IPS-18a (cell line): ENCODE data around the gene GALNS.
"Not testable (repeated sequence)": the region's sequence is repeated elsewhere in the genome, so short reads cannot be mapped to it uniquely, and the experiment has no call there.

Source experiments
- H3K27ac ChIP-seq: one replicate; pipeline ENCODE4 v1.5.1; 2013; ENCODE audit warnings: low read length
- H3K27me3 ChIP-seq: one replicate; pipeline ENCODE4 v1.6.1; 2013; ENCODE audit warnings: mild to moderate bottlenecking, low read length; ENCODE audit not compliant: control insufficient read depth, insufficient read depth
- H3K36me3 ChIP-seq: one replicate; pipeline ENCODE4 v1.6.1; 2013; ENCODE audit warnings: low read depth, low read length; ENCODE audit not compliant: control insufficient read depth
- H3K4me1 ChIP-seq: one replicate; pipeline ENCODE4 v1.6.1; 2013; ENCODE audit warnings: low read depth, low read length; ENCODE audit not compliant: control insufficient read depth
- H3K4me3 ChIP-seq: one replicate; pipeline ENCODE4 v1.5.1; 2013; ENCODE audit warnings: low read length
- H3K9ac ChIP-seq: one replicate; pipeline ENCODE4 v1.6.1; 2013; ENCODE audit warnings: mild to moderate bottlenecking, low read length, moderate library complexity
- H3K9me3 ChIP-seq: one replicate; pipeline ENCODE4 v1.6.1; 2013; ENCODE audit warnings: low read depth, low read length; ENCODE audit not compliant: control insufficient read depth

GALNS gene

GRCh38 chr16:88896238-88897070, 39.7 kb upstream of the GALNS start:
- no peaks in the 10 kb centered on the region for H3K9me3 ChIP-seq
- H3K36me3 ChIP-seq: no peaks in the 10 kb centered on the region
- no peak overlapping the region for H3K9ac ChIP-seq
- no peaks in the 10 kb centered on the region for H3K4me1 ChIP-seq
- no peak overlapping the region for H3K27ac ChIP-seq
- no peaks in the 10 kb centered on the region for H3K27me3 ChIP-seq
- H3K4me3 ChIP-seq: no peak overlapping the region

GRCh38 chr16:88895335-88895734, 38.6 kb upstream of the GALNS start:
- no peaks in the 10 kb centered on the region for H3K27me3 ChIP-seq

GRCh38 chr16:88894681-88895300, 38.0 kb upstream of the GALNS start:
- Histone ChIP-seq H3K4me3 (no peak overlapping the region), H3K4me1 (no peaks in the 10 kb centered on the region), H3K27me3 (no peaks in the 10 kb centered on the region), H3K9ac (no peak overlapping the region), H3K9me3 (no peaks in the 10 kb centered on the region), H3K27ac (no peak overlapping the region), H3K36me3 (no peaks in the 10 kb centered on the region)

More at GRCh38 chr16:88895335-88895734, 38.6 kb upstream of the GALNS start:
- Histone ChIP-seq H3K4me1 (no peaks in the 10 kb centered on the region), H3K27ac (no peak overlapping the region), H3K9ac (no peak overlapping the region), H3K4me3 (no peak overlapping the region), H3K9me3 (no peaks in the 10 kb centered on the region), H3K36me3 (no peaks in the 10 kb centered on the region)

GRCh38 chr16:88894266-88894665, 37.5 kb upstream of the GALNS start:
- H3K9me3 ChIP-seq, H3K27me3 ChIP-seq, H3K27ac ChIP-seq, H3K9ac ChIP-seq, H3K4me1 ChIP-seq, H3K4me3 ChIP-seq, H3K36me3 ChIP-seq: not testable (repeated sequence)

- Histone ChIP-seq H3K9ac (no peak overlapping the region), H3K27me3 (no peaks in the 10 kb centered on the region), H3K27ac (no peak overlapping the region), H3K4me3 (no peak overlapping the region), H3K36me3 (no peaks in the 10 kb centered on the region), H3K9me3 (no peaks in the 10 kb centered on the region), H3K4me1 (no peaks in the 10 kb centered on the region)
Observed at GRCh38 chr16:88893127-88893968, 36.6 kb upstream of the GALNS start.

GRCh38 chr16:88892065-88892464, 35.3 kb upstream of the GALNS start:
- Histone ChIP-seq H3K4me3 (no peak overlapping the region), H3K27ac (no peak overlapping the region), H3K4me1 (no peaks in the 10 kb centered on the region), H3K27me3 (no peaks in the 10 kb centered on the region), H3K36me3 (no peaks in the 10 kb centered on the region), H3K9me3 (no peaks in the 10 kb centered on the region), H3K9ac (no peak overlapping the region)

- Histone ChIP-seq H3K4me1 (no peaks in the 10 kb centered on the region), H3K27ac (no peak overlapping the region), H3K9me3 (no peaks in the 10 kb centered on the region), H3K4me3 (no peak overlapping the region), H3K9ac (no peak overlapping the region), H3K27me3 (no peaks in the 10 kb centered on the region), H3K36me3 (no peaks in the 10 kb centered on the region)
Observed at GRCh38 chr16:88891083-88891482, 34.3 kb upstream of the GALNS start.

- H3K27ac ChIP-seq, H3K9ac ChIP-seq, H3K27me3 ChIP-seq, H3K9me3 ChIP-seq, H3K4me1 ChIP-seq, H3K36me3 ChIP-seq, H3K4me3 ChIP-seq: not testable (repeated sequence)
Observed at GRCh38 chr16:88889702-88890352, 33.1 kb upstream of the GALNS start.

GRCh38 chr16:88888461-88889387, 32.0 kb upstream of the GALNS start:
- Histone ChIP-seq H3K9me3 (no peaks in the 10 kb centered on the region), H3K9ac (no peak overlapping the region), H3K4me1 (no peaks in the 10 kb centered on the region), H3K27me3 (no peaks in the 10 kb centered on the region), H3K4me3 (no peak overlapping the region), H3K36me3 (no peaks in the 10 kb centered on the region), H3K27ac (no peak overlapping the region)

- H3K9ac ChIP-seq: no peak overlapping the region
- H3K36me3 ChIP-seq: no peaks in the 10 kb centered on the region
Observed at GRCh38 chr16:88888057-88888456, 31.3 kb upstream of the GALNS start.

More at GRCh38 chr16:88888057-88888456, 31.3 kb upstream of the GALNS start:
- Histone ChIP-seq H3K9me3 (no peaks in the 10 kb centered on the region), H3K4me3 (no peak overlapping the region), H3K27ac (no peak overlapping the region), H3K27me3 (no peaks in the 10 kb centered on the region), H3K4me1 (no peaks in the 10 kb centered on the region)
